HG02642 (cell line): ENCODE data around the gene CEP162.
A peak's percentile ranks its signal among the peaks of the same experiment; 100 is the strongest.
"Not testable (repeated sequence)": the region's sequence is repeated elsewhere in the genome, so short reads cannot be mapped to it uniquely, and the experiment has no call there.

ENCODE experiments used
- ATAC-seq: cut with Tn5 transposase; IDR thresholded peaks from one replicate; pipeline ENCODE4 v1.9.1; 2021; ENCODE audit warnings: mild to moderate bottlenecking; ENCODE audit not compliant: unreplicated experiment, poor library complexity

Gene CEP162

DNA sequence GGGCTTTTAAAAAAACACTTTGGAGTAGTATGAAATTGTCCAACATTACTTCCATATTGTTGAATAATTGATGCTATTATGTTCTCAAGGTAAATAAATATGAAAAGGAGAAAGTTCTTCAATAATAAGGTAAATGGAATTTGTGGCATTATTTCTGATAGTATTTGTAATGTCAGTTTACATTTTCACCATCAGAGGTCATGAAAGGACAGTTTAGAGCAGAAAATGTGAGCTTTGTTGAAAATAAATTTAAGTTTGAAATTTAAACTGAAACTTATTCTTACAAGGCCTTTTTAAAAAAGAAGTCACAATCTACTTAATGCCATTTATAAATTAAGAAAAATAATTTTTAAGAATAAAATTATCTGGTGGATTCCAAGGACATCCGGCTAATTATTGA lies 15.8 kb upstream of the CEP162 start:
- ATAC-seq: no peak

GRCh38 chr6:84242265-84242664 lies 14.8 kb upstream of the CEP162 start:
- peak; percentile 58 for ATAC-seq

GRCh38 chr6:84228198-84228543 lies 728 bp upstream of the CEP162 start:
- no peak for ATAC-seq

- peak; percentile 5 for ATAC-seq
Measured at GRCh38 chr6:84227044-84227433, 404 bp downstream of the CEP162 start.

GRCh38 chr6:84224251-84224650 lies 3.2 kb downstream of the CEP162 start:
- no peak for ATAC-seq

DNA sequence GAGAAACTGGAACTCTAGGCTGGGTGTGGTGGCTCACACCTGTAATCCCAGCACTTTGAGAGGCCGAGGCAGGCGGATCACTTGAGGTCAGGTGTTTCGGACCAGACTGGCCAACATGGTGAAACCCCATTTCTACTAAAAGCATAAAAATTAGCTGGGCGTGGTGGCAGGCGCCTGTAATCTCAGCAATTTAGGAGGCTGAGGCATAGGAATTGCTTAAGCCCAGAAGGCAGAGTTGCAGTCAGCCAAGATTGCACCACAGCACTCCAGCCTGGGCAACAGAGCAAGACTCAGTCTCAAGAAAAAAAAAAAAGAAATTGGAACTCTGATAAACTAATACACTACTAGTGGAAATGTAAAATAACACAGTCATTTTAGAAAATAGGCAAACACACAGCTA lies 3.8 kb downstream of the CEP162 start:
- ATAC-seq: not testable (repeated sequence)

DNA sequence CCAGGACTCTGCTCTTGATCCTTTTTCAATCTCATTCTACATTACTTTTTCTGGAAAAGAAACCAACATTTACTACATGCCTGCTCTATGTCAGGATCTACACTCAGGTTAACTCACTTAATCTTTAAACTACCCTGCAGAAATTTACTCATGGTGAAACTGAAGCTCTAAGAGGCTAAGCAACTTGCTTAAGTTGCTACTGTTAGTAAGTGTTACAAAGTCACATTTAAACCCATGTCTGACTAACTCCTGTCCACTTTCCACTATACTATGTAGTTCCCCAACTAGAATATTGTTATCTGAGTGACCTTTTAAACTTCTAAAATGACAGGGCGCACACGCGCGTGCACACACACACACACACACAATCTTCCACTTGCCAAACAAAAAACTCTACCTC lies 5.0 kb downstream of the CEP162 start:
- ATAC-seq: no peak

GRCh38 chr6:84220809-84221409 lies 6.5 kb downstream of the CEP162 start:
- no peak for ATAC-seq

DNA sequence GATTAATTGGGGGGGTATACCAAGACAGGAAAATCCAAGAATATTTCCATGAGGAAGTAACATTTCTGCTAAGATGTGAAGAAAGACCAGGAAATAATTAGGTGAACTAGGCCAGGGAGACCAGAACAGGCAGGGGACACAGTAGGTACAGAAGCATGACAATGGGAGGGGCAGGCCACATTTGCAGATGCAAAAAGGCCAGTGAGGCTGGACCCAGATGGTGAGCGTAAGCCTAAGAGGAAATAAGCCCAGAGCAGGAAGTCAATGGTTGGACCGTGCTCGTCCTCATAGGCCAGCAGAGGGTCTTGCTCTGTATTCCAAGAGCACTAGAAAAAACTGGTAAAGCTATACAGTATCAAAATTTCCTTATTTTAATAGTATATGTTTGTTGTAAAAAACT lies 9.4 kb downstream of the CEP162 start:
- ATAC-seq: no peak

GRCh38 chr6:84213217-84213616 lies 14.2 kb downstream of the CEP162 start:
- ATAC-seq: no peak

GRCh38 chr6:84204011-84204410 lies 23.4 kb downstream of the CEP162 start:
- ATAC-seq: no peak

DNA sequence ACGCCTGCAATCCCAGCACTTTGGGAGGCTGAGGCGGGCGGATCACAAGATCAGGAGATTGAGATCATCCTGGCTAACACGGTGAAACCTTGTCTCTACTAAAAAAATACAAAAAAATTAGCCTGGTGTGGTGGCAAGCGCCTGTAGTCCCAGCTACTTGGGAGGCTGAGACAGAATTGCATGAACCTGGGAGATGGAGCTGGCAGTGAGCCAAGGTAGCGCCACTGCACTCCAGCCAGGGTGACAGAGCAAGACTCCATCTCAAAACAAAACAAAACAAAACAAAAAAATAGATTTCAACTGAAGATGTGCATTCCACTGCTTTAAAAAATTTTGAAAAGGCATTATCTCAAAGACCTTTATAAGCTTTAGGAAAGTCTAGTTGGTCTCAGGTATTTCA lies 27.5 kb downstream of the CEP162 start:
- not testable (repeated sequence) for ATAC-seq

- no peak for ATAC-seq
Measured at GRCh38 chr6:84197708-84198107, 29.7 kb downstream of the CEP162 start.

GRCh38 chr6:84193114-84193708 lies 34.2 kb downstream of the CEP162 start:
- ATAC-seq: no peak

DNA sequence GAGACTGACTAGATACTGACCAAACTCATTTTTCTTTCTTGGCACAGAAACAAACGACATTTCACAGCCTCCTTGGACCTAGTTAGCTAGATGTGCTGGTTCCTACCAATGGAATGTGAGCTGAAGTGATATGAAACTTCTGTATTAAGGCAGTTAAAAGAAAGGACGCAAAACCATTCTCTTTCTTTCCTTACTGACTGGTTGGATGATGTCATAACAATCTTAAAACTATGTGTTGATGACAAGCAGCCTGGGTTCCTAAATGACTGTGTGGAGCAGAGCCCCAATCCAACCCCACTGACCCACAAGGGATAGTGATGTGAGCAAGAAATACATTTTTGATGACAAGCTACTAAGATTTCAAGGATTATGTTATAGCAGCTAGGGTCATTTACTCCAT lies 35.6 kb downstream of the CEP162 start:
- ATAC-seq: no peak

DNA sequence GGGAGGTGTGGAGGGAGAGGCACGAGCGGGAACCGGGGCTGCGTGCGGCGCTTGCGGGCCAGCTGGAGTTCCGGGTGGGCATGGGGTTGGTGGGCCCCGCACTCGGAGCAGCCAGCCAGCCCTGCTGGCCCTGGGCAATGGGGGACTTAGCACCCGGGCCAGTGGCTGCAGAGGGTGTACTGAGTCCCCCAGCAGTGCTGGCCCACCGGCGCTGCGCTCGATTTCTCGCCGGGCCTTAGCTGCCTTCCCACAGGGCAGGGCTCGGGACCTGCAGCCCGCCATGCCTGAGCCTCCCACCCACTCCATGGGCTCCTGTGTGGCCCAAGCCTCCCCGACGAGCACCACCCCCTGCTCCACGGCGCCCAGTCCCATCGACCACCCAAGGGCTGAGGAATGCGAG lies 38.1 kb downstream of the CEP162 start:
- ATAC-seq: not testable (repeated sequence)

DNA sequence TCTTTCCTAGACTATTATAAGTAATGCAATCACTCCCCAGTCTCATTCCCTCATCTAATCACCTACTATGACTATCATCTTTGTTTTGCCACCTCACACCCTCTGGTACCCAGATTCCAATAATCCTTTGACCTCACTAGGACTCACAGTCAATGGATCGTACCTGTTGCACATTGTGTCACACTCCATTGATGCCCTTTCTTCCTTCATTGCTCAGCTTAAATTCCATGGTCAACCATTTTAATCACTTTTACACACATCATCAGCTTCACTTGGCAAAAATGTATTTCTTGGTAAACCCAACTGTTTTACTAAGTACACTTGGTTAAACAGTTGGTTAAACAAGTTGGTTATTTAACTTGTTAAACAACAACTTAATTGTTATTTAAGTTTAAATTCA lies 44.0 kb downstream of the CEP162 start:
- no peak for ATAC-seq

DNA sequence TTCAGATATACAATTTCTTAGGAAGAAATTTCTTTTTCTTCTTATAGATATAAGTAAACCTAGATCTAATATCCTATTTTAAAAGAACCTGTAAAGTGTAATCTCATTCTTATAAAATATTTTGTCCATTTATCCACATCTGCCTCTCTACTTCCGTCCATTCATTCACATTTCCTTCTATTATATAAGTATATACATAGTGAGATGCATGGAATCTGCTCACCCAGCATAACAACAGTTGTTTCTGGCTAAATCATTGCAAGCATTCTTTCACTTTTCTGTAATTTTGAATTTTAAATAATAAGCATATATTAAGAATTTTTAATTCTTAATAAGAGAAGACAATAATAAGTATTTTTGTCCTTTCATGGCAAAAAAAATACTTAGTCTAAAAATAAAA lies 45.4 kb downstream of the CEP162 start:
- no peak for ATAC-seq

- ATAC-seq: no peak
Measured at GRCh38 chr6:84177241-84177640, 50.2 kb downstream of the CEP162 start.

DNA sequence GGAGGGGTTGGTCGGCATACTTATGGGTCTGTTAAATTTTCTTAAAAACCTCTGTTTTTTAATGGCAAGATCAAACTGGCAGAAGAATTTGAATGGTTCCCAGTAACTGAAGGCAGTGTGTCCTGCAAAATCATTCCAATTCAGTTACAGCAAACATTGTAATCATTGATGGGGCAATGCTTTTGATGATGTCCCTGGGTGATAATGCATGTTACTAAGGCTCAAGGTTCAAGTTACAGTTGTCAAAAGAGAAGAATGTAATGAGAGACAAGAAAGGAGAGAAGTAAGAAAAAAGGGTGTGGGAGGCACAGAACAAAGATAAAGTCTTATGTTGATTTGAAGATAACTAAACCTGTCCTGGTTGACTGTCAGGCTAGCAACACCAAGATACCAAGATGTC lies 54.9 kb downstream of the CEP162 start:
- no peak for ATAC-seq

GRCh38 chr6:84172080-84172479 lies 55.4 kb downstream of the CEP162 start:
- ATAC-seq: no peak

- ATAC-seq: no peak
Measured at GRCh38 chr6:84167457-84167856, 60.0 kb downstream of the CEP162 start.

- no peak for ATAC-seq
Measured at GRCh38 chr6:84166395-84166794, 61.0 kb downstream of the CEP162 start.
